HG02973 (cell line): ENCODE results near the gene CTNNAL1.
A peak's percentile ranks its signal among the peaks of the same experiment; 100 is the strongest.

ENCODE experiments used
- ATAC-seq: cut with Tn5 transposase; IDR thresholded peaks from one replicate; pipeline ENCODE4 v1.9.1; 2021; ENCODE audit warnings: moderate library complexity; ENCODE audit not compliant: unreplicated experiment

The CTNNAL1 gene

DNA sequence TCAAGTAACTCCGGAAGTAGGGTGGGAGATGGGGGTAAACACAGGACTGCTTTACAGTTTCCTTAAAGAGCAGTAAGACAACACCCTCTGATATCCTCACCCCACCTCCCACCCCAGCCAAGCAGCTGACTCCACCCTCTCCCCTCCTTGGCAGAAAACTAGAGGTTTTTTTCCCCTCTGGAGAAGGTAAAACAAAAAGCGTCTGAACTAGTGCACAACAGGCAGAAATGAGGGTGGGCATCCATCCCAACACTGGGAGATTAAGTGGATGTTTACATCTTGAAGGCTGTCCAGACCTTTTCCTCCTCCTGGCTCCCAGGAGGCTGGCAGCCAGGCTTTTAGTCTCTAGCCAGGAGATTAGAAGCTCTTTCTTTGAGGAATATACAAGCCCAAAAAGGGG lies 13.9 kb upstream of the CTNNAL1 start:
- ATAC-seq = no peak

- ATAC-seq = no peak
These were observed 13.0 kb upstream of the CTNNAL1 start for GRCh38 chr9:109026306-109026705.

GRCh38 chr9:109022873-109023272 lies 9.6 kb upstream of the CTNNAL1 start:
- no peak for ATAC-seq

- no peak for ATAC-seq
These were observed 7.5 kb upstream of the CTNNAL1 start for GRCh38 chr9:109020581-109021511.

DNA sequence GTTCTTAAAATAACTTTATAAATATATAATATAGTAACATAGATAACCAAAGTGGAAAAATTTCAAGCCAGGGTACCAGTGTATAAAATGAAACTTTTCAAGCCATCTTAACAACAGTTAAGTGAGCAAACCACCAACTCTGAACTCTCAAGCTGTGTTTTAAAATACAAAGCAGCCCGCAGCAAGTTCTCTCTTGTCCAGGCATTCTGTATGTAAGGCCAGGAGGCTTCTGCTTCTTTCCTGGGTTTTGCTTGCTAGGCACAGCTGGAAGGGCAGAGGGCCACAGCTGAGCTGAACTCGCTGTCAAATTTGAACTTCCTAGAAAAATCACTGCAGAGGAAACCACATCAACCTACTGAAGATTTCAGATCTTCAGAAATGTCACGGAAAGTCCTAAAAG lies 6.8 kb upstream of the CTNNAL1 start:
- ATAC-seq = no peak

DNA sequence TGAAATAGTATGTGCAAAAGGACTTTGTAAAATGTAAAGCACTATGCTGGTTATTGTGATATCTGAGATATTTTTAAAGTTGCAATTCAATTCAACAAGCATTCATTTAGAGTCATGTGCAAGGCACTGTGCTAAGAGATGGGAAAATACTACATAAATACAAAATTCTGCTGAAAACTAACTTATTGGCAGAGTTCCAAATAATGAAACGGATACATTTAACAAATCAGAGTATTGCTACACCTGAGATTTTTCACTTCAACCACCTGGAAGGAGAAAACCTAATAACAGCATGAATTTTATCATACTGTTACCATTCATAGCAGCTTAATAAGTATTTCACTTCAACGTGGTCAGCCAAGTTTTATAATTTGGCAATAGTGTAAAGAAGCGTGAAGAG lies 6.1 kb upstream of the CTNNAL1 start:
- no peak for ATAC-seq

DNA sequence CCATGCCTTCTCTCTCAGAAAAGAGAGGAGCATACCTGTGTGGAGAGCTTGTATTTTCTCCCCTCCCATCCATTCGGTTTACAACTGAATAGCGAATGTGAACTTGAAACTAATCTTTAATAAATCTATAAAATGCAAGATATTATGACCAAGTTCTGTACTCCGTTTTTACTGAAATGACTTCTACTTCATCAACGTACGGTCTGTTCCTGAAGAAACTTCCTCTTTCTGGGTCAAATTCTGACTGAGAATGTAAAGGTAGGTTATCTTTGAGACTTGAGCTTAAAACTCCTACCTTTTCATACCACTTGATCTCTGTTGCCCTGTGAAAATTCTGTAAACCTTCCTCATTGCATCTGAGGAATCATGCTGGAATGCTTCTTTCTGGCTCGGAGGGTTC lies 4.2 kb upstream of the CTNNAL1 start:
- peak; percentile 51 for ATAC-seq

GRCh38 chr9:109017061-109017460 lies 3.8 kb upstream of the CTNNAL1 start:
- no peak for ATAC-seq

- ATAC-seq = no peak
These were observed 2.8 kb upstream of the CTNNAL1 start for GRCh38 chr9:109016132-109016531.

DNA sequence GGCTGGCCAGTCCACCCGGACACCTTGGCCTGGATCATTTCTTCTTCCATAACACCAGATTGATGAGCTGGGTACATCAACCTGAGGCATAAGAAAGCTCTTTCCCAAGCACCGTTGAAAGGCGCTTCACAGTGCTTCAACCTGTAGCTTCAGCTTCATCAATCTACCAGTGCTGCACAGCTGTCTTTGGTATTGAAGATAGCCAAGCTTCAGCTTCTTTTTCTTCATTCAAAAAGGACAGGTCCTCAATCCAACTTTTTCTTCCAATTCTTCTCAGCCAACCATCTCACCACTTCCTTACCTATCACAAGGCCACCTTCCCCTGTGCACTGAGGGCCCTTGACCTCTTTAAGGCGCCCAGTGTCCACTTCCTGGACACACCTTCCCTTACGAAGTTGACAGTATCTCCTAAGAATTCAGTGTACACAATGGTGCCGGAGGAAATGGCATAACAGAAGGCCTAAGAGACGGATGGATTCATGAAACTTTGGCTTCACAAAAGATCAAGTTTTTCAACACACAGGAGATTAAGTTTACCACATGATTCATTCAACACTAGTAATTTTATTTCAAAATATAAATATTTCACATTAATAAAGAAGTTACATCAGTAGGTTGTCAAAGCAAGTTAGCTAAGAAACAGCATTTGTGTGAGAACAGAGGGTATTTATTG lies 1.4 kb upstream of the CTNNAL1 start:
- no peak for ATAC-seq

GRCh38 chr9:109013679-109014607 lies 644 bp upstream of the CTNNAL1 start:
- no peak for ATAC-seq

- ATAC-seq = peak; percentile 37
These were observed 1.1 kb downstream of the CTNNAL1 start for GRCh38 chr9:109012009-109012875.

DNA sequence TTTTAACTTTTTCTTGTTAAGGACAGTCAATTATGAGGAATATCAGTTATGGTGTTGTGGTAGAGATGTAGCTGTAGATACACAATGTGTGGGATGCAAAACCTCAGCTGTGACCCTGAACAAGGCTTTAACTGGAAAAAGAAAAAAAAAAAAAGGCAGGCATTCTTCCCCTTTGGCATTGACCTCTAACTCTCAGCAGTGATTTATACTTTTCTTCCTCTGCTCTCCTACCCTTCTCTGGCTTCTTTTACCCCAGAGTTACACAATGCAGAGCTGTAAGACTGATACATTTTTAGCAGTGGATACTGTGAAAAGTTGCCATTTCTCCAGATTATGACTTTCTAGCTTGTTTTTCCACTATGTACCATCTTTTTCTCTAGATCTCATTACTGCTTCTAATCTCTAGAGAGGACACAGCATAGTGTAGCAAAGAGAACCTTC lies 2.0 kb downstream of the CTNNAL1 start:
- ATAC-seq = no peak

DNA sequence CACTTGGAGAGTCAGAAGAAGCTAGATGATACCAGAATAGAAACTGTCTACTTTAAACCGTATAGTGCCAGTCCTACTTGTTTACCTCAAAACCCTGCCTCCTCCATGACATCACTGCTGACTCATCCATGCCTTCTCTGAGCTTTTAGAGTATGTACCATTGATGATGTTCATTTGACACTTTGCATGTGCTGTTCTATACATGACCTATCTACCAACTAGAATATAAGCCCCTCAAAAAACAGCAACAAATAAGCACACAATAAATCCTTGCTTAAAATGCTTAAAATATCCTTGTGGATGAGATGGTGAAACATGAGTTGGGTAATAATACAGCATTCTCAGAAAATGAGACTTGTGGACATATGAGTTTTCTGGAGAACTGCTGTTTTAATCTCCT lies 2.6 kb downstream of the CTNNAL1 start:
- peak; percentile 47 for ATAC-seq

- ATAC-seq = no peak
These were observed 7.6 kb downstream of the CTNNAL1 start for GRCh38 chr9:109005678-109006077.

- ATAC-seq = no peak
These were observed 10.2 kb downstream of the CTNNAL1 start for GRCh38 chr9:109003116-109003515.

DNA sequence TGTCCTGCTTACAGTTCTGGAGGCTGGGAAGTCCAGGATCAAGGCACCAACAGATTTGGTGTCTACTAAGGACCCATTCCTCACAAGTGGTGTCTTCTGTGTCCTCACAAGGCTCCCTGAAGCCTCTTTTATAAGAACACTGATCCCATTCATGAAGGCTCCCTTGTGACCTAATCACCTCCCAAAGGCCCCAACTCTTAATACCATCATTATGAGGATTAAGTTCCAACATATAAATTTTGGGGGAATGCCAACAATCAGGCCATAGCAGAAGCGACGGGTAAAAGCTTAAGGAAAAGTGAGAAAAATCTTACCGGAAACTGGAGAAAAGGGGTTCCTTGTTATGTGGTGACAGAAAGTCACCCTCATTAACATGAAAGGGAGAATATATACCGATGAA lies 11.2 kb downstream of the CTNNAL1 start:
- ATAC-seq = no peak

- ATAC-seq = no peak
These were observed 12.0 kb downstream of the CTNNAL1 start for GRCh38 chr9:109001275-109001676.

- ATAC-seq = no peak
These were observed 16.2 kb downstream of the CTNNAL1 start for GRCh38 chr9:108997112-108997511.

DNA sequence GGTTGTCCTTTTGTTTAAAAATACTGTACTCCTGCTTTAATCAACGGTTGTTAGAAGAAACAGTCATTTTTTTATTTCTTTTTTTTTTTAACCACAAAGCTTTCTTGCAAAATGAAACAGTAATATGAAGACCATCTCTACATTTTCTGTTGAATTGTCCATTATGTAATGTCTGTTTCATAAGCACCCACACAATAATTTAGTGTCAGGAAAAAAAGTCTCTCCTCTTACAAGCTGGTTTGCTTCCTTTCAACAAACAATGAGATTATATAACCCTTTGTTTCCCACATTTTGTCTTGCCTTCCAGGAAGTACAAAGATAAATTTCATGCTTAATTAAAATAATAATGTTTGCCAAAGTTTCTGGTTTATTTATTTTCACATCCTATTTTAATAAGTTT lies 16.7 kb downstream of the CTNNAL1 start:
- no peak for ATAC-seq
